H9 (cell line): Measurements from ENCODE around the gene LAP3. TPM values are rescaled to one million over a fixed set of nuclear protein-coding genes. Genes with fewer than 3 reads are reported as not detected.
A peak's percentile ranks its signal among the peaks of the same experiment; 100 is the strongest.

Experiments used
- DNase-seq: peaks from one replicate; pipeline ENCODE4 v3.0.0-alpha.2; 2017
- H2AFZ ChIP-seq: one replicate; pipeline ENCODE4 v1.6.1; 2013; ENCODE audit warnings: mild to moderate bottlenecking, low read length, control low read depth, moderate library complexity
- H2AK5ac ChIP-seq: 2 replicates; pipeline ENCODE4 v1.6.1; 2013; ENCODE audit warnings: low read length, control low read depth, mixed read lengths; ENCODE audit not compliant: insufficient read length
- H2BK120ac ChIP-seq: one replicate; pipeline ENCODE4 v1.6.1; 2013; ENCODE audit warnings: low read depth, mild to moderate bottlenecking, low read length, control low read depth, inconsistent platforms; ENCODE audit not compliant: poor library complexity, severe bottlenecking
- H2BK12ac ChIP-seq: 2 replicates; pipeline ENCODE4 v1.6.1; 2013; ENCODE audit warnings: low read length, control low read depth, mixed read lengths, low read depth; ENCODE audit not compliant: insufficient read length
- H2BK15ac ChIP-seq: 2 replicates; pipeline ENCODE4 v1.6.1; 2013; ENCODE audit warnings: low read depth, low read length, control low read depth
- H2BK20ac ChIP-seq: one replicate; pipeline ENCODE4 v1.6.1; 2013; ENCODE audit warnings: low read depth, mild to moderate bottlenecking, low read length, control low read depth, inconsistent platforms; ENCODE audit not compliant: poor library complexity, severe bottlenecking
- H2BK5ac ChIP-seq: 2 replicates; pipeline ENCODE4 v1.6.1; 2013; ENCODE audit warnings: low read length, control low read depth, mixed read lengths; ENCODE audit not compliant: insufficient read length
- H3K14ac ChIP-seq: 2 replicates; pipeline ENCODE4 v1.6.1; 2013; ENCODE audit warnings: low read length, control low read depth; ENCODE audit not compliant: insufficient read depth
- H3K18ac ChIP-seq: 2 replicates; pipeline ENCODE4 v1.6.1; 2013; ENCODE audit warnings: low read depth, mild to moderate bottlenecking, mixed read lengths, low read length, control low read depth; ENCODE audit not compliant: insufficient read length
- H3K23ac ChIP-seq: 2 replicates; pipeline ENCODE4 v1.6.1; 2013; ENCODE audit warnings: low read length, control low read depth, mixed read lengths, low read depth; ENCODE audit not compliant: insufficient read length
- H3K23me2 ChIP-seq: 2 replicates; pipeline ENCODE4 v1.6.1; 2013; ENCODE audit warnings: low read depth, mild to moderate bottlenecking, mixed read lengths, low read length, control low read depth; ENCODE audit not compliant: insufficient read length, poor library complexity, severe bottlenecking
- H3K27ac ChIP-seq: 2 replicates; pipeline ENCODE4 v1.5.1; 2013; ENCODE audit warnings: low read length, control low read depth, mixed read lengths, low read depth; ENCODE audit not compliant: insufficient read length
- H3K27me3 ChIP-seq: 2 replicates; pipeline ENCODE4 v1.6.1; 2013; ENCODE audit warnings: low read length, control low read depth, inconsistent platforms; ENCODE audit not compliant: insufficient read depth
- H3K4ac ChIP-seq: 2 replicates; pipeline ENCODE4 v1.6.1; 2013; ENCODE audit warnings: low read depth, mild to moderate bottlenecking, control low read depth, inconsistent platforms, low read length, moderate library complexity
- H3K4me1 ChIP-seq: 2 replicates; pipeline ENCODE4 v1.6.1; 2013; ENCODE audit warnings: low read length, control low read depth, inconsistent platforms; ENCODE audit not compliant: insufficient read depth
- H3K4me2 ChIP-seq: 2 replicates; pipeline ENCODE4 v1.6.1; 2013; ENCODE audit warnings: low read length, control low read depth, mixed read lengths; ENCODE audit not compliant: insufficient read length, insufficient read depth
- H3K56ac ChIP-seq: 2 replicates; pipeline ENCODE4 v1.6.1; 2013; ENCODE audit warnings: low read depth, mild to moderate bottlenecking, mixed read lengths, low read length, control low read depth; ENCODE audit not compliant: insufficient read length
- H3K79me1 ChIP-seq: 2 replicates; pipeline ENCODE4 v1.6.1; 2013; ENCODE audit warnings: low read depth, mild to moderate bottlenecking, moderate library complexity, low read length, control low read depth, inconsistent platforms; ENCODE audit not compliant: insufficient read depth, poor library complexity, severe bottlenecking
- H3K79me2 ChIP-seq: 2 replicates; pipeline ENCODE4 v1.6.1; 2013; ENCODE audit warnings: low read length, control low read depth, inconsistent platforms; ENCODE audit not compliant: insufficient read depth
- H3K9ac ChIP-seq: 2 replicates; pipeline ENCODE4 v1.6.1; 2013; ENCODE audit warnings: low read length, control low read depth, mixed read lengths; ENCODE audit not compliant: insufficient read length; ENCODE audit errors: extremely low read depth
- H3K9me3 ChIP-seq: one replicate; pipeline ENCODE4 v1.6.1; 2013; ENCODE audit warnings: low read depth, low read length, inconsistent platforms; ENCODE audit not compliant: control insufficient read depth
- H3T11ph ChIP-seq: one replicate; pipeline ENCODE4 v1.6.1; 2013; ENCODE audit warnings: mild to moderate bottlenecking, low read length, control low read depth, inconsistent platforms
- H4K20me1 ChIP-seq: one replicate; pipeline ENCODE4 v1.6.1; 2013; ENCODE audit not compliant: control insufficient read depth, insufficient read length, insufficient read depth
- H4K5ac ChIP-seq: 2 replicates; pipeline ENCODE4 v1.6.1; 2013; ENCODE audit warnings: low read depth, mild to moderate bottlenecking, mixed read lengths, low read length, control low read depth; ENCODE audit not compliant: insufficient read length
- H4K8ac ChIP-seq: replicated peaks from 2 replicates; pipeline ENCODE4 v1.6.1; 2013; ENCODE audit warnings: low read length, control low read depth, mixed read lengths, low read depth; ENCODE audit not compliant: insufficient read length
- H4K91ac ChIP-seq: 2 replicates; pipeline ENCODE4 v1.6.1; 2013; ENCODE audit warnings: low read depth, mild to moderate bottlenecking, moderate library complexity, mixed read lengths, low read length, control low read depth; ENCODE audit not compliant: insufficient read length
- H3K27ac Mint-ChIP-seq, 3 experiments: 2 replicates in 2 of 3; 3 replicates in 1 of 3; pipeline ENCODE4 v1.8.0; 2020 to 2021; ENCODE audit warnings: mixed read lengths in 3 of 3, mild to moderate bottlenecking in 1 of 3, moderate library complexity in 1 of 3
- H3K27me3 Mint-ChIP-seq: 2 replicates; pipeline ENCODE4 v1.8.0; 2021; ENCODE audit warnings: low read depth, mild to moderate bottlenecking, moderate library complexity, mixed read lengths
- H3K36me3 Mint-ChIP-seq, 3 experiments: 2 replicates in 2 of 3; 3 replicates in 1 of 3; pipeline ENCODE4 v1.8.0; 2020 to 2021; ENCODE audit warnings: low read depth in 3 of 3, mixed read lengths in 3 of 3; ENCODE audit not compliant: insufficient read depth in 1 of 3
- H3K4me1 Mint-ChIP-seq, 2 experiments: 2 replicates each; pipeline ENCODE4 v1.8.0; 2020; ENCODE audit warnings: mixed read lengths in 2 of 2
- H3K4me3 Mint-ChIP-seq, 2 experiments: 2 replicates in 1 of 2; 3 replicates in 1 of 2; pipeline ENCODE4 v1.8.0; 2020 to 2021; ENCODE audit warnings: mild to moderate bottlenecking in 2 of 2, mixed read lengths in 2 of 2, moderate library complexity in 1 of 2
- H3K9me3 Mint-ChIP-seq, 2 experiments: 2 replicates in 1 of 2; 3 replicates in 1 of 2; pipeline ENCODE4 v1.8.0; 2020; ENCODE audit warnings: mild to moderate bottlenecking in 2 of 2, mixed read lengths in 2 of 2, moderate library complexity in 1 of 2
- WGBS: extraction: QIAGEN DNeasy Blood & Tissue Kit; methylation state at CpG from one replicate; pipeline ENCODE4 v1.1.7; 2013; ENCODE audit warnings: missing lambda C conversion rate, low lambda C conversion rate, mixed read lengths; ENCODE audit not compliant: insufficient read length; ENCODE audit errors: extremely low coverage; 5-methylcytosine and 5-hydroxymethylcytosine counted together
- total RNA-seq: library from RNA; stranded (reverse); gene quantifications from 2 replicates; pipeline ENCODE4 v1.2.1, GENCODE V29; 2021
- TF ChIP-seq, protein P1 (sequence below): fragments of 200-600 bp; sonication (generic); conservative IDR thresholded peaks from 3 replicates; pipeline ENCODE4 v1.8.0; 2021; ENCODE audit warnings: antibody characterized with exemption, mild to moderate bottlenecking

The LAP3 gene
- total RNA-seq, 1 experiment from 2014 or later = 53.2 TPM

- H3K27me3 Mint-ChIP-seq = no peaks in the 10 kb centered on the region
- Histone ChIP-seq H2BK15ac (no peak overlapping the region), H3K14ac (no peak overlapping the region), H4K5ac (no peak overlapping the region), H3T11ph (no peak overlapping the region), H2AFZ (no peak overlapping the region), H4K20me1 (no peaks in the 10 kb centered on the region), H4K91ac (no peak overlapping the region), H2BK120ac (no peak overlapping the region), H3K23ac (no peak overlapping the region), H3K4me1 (no peaks in the 10 kb centered on the region; the same call in 1 of the 2 replicates), H3K9me3 (no peaks in the 10 kb centered on the region), H4K8ac (no peak overlapping the region), H3K4ac (no peak overlapping the region), H3K4me2 (no peak overlapping the region), H3K23me2 (no peaks in the 10 kb centered on the region), H3K79me1 (no peaks in the 10 kb centered on the region), H3K9ac (no peak overlapping the region), H2BK5ac (no peak overlapping the region), H2BK12ac (no peak overlapping the region), H3K79me2 (no peaks in the 10 kb centered on the region), H3K27ac (no peak overlapping the region), H2AK5ac (no peak overlapping the region), H3K27me3 (no peaks in the 10 kb centered on the region), H2BK20ac (no peak overlapping the region), H3K18ac (no peak overlapping the region), H3K56ac (no peak overlapping the region)
- WGBS = no CpG with 5 or more reads among the region's 9 CpGs
- TF ChIP-seq, protein P1, sequence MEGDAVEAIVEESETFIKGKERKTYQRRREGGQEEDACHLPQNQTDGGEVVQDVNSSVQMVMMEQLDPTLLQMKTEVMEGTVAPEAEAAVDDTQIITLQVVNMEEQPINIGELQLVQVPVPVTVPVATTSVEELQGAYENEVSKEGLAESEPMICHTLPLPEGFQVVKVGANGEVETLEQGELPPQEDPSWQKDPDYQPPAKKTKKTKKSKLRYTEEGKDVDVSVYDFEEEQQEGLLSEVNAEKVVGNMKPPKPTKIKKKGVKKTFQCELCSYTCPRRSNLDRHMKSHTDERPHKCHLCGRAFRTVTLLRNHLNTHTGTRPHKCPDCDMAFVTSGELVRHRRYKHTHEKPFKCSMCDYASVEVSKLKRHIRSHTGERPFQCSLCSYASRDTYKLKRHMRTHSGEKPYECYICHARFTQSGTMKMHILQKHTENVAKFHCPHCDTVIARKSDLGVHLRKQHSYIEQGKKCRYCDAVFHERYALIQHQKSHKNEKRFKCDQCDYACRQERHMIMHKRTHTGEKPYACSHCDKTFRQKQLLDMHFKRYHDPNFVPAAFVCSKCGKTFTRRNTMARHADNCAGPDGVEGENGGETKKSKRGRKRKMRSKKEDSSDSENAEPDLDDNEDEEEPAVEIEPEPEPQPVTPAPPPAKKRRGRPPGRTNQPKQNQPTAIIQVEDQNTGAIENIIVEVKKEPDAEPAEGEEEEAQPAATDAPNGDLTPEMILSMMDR = no peak
- H3K4me1 Mint-ChIP-seq = peaks cover 22 to 24% of the 10 kb centered on the region in 2 experiments
- H3K27ac Mint-ChIP-seq = peak overlapping the region in 2 of 3 experiments; percentile 67 to 81; a peak in 3 of 7 replicates
- H3K4me3 Mint-ChIP-seq = no peak overlapping the region
- peaks cover 31 to 79% (median 61%) of the 10 kb centered on the region in 3 experiments for H3K36me3 Mint-ChIP-seq
- DNase-seq = no peak
- H3K9me3 Mint-ChIP-seq = no peaks in the 10 kb centered on the region
These were observed 6.3 kb downstream of the LAP3 start for GRCh38 chr4:17583276-17583675.
